ENCODE data around the gene SFTPA2.
"Not testable (repeated sequence)": the region's sequence is repeated elsewhere in the genome, so short reads cannot be mapped to it uniquely, and the experiment has no call there.

Gene SFTPA2

DNA sequence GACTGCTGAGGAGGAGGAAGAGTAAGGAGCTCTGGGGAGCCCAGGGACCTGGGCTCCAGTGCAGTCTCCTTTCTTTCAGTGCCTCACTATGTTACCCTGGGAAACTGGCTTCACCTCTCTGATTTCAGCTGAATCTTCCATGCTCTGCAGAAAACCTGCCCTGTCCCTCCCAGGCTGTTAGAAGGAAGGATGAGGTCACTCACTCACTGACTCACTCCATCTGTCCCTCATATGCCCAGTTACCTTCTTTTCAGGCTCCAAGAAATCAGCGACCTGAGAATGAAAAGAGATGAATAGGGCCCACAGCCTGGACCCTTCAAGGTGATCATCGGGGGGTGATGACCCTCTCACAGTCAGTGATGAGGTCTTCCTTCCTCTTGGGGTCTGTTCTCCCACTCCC lies 481 bp downstream of the SFTPA2 start:
- DNase-seq (ENCODE audit: low read depth, low spot score): no peak

DNA sequence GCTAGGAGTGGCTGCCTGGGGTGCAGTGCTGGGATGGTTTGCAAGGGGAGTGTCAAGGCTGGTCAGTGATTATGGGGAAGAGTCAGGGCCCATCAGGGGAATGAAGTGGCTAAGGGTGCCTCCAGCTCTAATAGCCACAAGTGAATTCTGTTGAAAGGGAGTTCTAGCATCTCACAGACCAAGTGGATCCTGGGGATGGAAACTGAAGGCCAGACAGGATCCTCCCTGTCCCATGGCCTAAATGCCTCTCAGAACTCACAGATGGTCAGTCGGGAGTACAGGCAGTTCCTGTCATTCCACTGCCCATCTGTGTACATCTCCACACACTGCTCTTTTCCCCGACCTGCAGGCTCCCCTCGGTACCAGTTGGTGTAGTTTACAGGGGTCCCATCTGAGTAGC lies 3.2 kb downstream of the SFTPA2 start:
- DNase-seq (ENCODE audit: low read depth, low spot score): not testable (repeated sequence)

DNA sequence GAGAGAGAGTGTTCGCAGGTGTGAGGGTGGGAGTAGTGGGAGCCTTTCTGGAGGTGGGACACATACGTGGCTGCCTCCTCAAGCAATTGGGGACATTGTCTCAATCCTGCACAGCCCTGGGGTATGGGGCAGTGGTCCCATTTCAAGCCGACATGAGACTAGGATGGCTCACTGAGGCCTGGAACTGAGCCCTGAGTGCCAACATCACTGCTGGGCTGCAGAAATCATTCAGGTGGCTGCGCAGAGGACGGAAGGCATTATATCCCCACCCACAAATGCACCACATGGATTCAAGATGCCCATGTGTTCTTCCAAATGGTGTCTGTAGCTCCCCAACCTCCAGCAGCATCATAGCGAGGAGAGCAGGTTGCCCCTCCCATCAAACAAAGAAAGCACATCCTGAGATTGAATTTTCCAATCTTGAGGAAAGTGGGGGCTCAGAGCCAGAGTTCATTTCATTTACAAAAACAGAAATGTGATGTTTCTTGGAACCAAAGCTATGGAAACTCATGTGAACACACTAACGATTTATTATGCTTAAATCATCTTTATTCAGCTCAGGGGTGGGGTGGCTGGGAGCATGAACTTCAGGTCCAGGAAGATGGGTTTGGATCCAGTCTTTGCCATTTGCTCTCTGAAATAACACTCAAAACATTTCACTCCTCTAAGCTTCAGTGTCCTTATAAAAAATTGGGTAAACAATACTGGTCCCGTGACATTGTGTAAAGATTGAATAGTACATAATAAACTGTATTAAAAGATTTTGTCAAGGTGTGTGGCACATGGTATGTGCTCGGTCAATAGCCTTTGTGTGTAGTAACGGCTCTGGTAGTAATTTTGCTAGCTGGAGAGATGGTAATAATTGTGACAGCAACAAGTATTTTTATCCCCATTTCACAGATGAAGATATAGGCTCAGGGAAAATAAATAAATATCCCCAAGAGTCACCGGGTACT lies 4.6 kb downstream of the SFTPA2 start:
- no peak for DNase-seq (ENCODE audit: low read depth, low spot score)

DNA sequence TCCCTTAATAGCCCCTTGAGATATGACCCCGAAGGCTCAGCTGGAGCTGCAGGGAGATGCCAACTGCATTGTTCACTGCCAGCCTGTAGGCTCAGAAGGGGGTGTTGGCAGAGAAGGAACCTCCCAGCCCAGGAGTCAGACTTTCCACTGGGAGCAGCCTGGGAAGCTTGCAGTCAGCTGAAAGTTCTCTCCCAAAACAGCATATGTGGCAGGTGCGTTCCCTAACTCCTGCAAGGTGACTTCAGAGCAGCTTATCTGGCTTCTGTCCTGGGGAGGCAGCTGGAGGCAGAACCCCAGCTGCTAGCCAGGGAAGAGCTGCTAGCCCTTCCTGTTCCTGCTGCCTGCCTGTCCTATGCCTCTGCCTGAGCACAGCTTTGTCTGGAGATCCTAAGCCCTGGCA lies 8.1 kb downstream of the SFTPA2 start:
- no peak for DNase-seq (ENCODE audit: low read depth, low spot score)

DNA sequence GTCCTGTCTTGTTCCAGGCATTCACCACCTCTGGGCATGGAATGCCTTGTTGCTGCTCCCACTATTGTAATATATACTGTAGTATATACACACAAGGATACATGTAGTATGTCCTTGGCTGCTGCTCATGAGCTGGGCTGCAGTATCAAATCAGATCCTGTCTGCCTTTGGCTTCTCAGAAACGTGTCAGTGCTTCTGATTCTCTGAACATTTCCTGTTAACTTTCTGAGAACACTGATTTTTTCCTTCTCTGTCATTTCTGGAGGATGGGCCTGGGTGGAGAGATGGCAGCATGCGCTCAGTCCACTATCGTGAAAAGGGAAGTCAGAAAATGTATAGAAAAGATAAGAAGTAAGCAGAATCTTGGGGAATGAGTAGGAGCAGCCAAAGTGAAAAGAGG lies 12.2 kb downstream of the SFTPA2 start:
- no peak for DNase-seq (ENCODE audit: low read depth, low spot score)

DNA sequence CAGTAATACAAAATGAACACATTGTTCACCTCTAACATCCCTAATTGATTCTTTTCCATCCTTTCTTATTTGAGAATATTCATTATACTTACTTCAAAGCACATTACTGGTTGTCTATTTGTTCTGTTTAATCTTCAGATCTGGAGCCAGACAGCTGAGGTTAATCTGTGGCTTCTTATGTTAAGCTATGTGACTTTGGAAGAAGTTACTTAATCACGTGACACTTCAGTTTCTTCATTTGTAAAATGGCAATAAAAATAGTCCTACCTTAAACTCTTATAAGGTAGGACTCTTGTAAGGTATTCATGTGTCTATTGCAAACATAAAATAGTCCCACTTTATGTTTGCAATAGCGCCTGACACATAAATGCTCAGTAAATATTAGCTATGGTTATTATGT lies 13.1 kb downstream of the SFTPA2 start:
- not testable (repeated sequence) for DNase-seq (ENCODE audit: low read depth, low spot score)

DNA sequence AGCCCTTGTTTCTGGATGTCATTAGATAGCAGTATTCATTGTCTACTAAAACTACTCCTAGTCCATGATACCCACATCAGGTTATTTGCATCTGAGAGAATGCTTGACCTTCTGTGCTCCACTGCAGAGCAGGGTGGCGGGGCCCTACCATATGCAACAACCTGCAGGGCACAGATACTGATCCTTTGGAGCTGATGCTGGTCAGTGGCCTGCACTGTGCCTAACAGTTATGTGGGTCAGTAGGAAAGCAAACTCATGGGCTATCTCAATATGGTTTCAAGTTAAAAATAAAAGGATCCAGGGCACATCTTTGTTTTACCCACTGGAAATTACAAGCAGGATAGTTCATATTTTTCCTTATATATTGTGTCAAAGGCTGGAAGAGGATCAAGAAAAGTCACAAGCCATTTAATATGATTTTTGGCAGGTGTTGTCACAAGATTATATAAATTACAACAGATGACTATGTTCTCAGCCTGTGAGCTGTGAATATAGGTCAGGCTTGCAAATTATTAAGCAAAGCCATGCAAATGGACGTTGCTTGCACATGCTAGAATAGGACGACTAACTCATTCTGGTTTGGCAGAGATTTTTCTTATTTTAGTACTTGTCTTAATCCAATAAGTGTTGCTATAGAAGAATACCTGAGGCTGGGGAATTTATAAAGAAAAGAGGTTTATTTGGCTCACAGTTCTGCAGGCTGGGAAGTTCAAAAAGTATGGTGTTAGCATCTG lies 15.1 kb downstream of the SFTPA2 start:
- DNase-seq (ENCODE audit: low read depth, low spot score): not testable (repeated sequence)

DNA sequence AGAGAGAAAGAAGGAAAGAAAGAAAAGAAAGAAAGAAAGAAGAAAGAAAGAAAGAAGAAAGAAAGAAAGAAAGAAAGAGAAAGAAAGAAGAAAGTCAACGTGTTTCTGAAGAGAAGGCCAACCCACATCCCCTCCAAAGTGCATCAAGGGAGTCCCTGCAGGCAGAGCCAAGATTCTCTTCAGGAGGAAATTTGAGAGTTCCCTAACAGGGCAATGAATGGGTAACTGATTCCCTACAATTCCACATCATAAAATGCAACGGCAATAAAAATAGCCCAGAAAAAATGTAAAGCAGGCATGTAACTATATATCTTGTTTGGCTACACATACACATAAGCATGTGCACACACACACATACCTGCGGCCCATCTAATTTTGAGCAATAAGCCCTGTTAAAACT lies 15.8 kb downstream of the SFTPA2 start:
- not testable (repeated sequence) for DNase-seq (ENCODE audit: low read depth, low spot score)

DNA sequence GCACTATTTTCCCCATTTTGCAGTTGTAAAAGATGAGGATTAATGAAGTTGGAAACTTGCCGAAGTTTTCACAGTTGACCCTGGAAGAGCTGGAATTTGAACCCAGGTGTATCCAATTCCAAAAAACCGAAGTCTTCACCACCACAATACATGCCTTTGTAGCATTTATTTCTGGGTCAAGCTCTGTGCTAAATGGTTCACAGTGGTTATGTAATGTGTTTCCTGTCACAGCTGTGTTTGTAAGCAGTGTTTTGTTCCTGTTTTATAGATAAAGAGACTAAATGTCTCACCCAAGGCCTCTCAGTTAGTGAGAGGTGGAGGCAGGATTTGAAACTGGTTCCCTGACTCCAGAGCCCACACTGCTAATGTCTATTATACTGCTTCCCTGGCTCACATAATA lies 17.6 kb downstream of the SFTPA2 start:
- DNase-seq (ENCODE audit: low read depth, low spot score): no peak

DNA sequence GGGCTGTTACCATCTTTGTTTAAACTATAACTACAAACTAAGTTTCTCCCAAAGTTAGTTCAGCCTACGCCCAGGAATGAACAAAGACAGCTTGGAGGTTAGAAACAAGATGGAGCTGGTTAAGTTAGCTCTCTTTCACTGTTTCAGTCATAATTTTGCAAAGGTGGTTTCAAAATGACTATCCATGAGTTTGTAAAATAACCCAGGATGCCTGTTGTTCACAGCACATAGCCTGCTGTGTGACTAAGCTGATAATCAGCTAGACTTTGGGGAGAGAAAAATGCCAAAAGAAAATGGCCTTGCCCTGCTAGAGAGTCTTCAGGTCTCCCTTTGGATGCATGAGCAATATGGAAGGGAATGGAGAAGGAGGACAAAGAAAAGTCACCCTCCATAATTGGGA lies 19.3 kb downstream of the SFTPA2 start:
- not testable (repeated sequence) for DNase-seq (ENCODE audit: low read depth, low spot score)

DNA sequence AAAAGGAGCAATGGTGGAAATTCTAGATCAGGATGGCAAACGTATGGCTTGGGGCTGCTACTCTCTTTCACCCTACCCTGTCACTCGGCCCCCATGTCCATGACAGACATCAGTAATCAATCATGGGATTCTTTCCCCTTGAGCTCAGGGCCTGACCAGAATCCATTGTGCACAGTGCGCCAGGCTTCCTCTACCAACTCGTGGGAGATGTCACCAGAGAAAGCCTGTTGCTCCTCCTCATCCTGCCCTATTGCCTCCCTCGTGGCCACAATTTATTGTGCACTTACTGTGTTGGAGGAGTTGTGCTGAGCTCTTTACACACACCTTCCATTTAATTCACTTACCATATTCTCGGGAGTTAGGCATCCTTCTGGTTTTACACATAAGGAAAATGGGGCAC lies 21.9 kb downstream of the SFTPA2 start:
- DNase-seq (ENCODE audit: low read depth, low spot score): not testable (repeated sequence)

DNA sequence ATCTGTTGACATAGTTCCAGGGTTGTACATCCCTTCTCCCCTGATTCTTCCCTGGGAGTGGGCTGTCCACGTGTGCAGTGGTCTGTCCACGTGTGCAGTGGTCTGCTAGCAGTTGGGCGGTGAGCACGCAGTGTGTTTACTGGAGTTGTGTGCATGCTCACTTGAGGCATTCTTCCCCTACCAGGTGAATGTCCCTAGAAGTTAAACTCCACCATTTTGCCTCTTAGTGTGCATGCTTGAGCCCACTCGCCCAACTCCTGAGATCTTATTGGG lies 26.4 kb downstream of the SFTPA2 start:
- not testable (repeated sequence) for DNase-seq (ENCODE audit: low read depth, low spot score)

DNA sequence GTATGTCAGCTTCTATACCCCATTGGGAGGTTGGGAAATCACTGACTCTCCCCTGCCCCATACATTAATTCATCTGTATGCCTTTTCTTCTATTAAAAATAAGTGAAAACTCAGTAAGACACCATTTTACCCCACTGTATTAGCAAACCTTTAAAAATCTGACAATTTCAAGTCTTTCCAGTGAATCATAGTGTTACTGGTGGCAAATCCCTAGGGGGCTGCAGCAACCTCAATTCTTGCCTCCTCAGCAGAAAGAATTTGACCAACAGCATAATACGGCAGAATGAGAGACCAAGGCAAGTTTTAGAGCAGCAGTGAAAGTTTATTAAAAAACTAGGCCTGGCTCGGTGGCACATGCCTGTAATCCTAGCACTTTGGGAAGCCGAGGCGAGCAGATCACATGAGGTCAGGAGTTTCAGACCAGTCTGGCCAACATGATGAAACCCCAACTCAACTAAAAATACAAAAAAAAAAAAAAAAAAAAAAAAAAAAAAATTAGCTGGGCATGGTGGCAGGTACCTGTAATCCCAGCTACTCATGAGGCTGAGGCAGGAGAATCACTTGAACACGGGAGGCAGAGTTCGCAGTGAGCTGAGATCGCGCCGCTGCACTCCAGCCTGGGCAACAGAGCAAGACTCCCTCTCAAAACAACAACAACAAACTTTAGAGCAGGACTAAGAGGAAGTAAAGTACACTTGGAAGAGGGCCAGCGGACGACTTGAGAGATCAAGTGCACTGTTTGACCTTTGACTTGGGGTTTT lies 26.9 kb downstream of the SFTPA2 start:
- not testable (repeated sequence) for DNase-seq (ENCODE audit: low read depth, low spot score)

DNA sequence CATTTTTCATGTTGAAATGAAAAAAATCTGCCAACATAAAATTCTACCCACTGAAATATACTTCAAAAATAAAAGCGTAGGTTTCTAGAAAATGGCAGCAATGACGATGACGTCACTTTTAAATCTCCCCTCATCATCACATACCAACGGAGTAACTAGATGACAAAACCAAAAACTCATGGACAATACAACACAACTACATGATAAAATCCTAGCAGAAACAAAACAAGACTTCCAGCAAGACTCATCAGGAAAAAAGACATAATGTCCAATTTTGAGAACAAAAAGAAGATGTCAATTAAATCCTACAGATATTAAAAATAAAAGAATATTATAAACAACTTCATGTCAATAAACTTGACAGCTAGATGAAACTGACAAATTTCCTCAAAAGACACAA lies 31.9 kb downstream of the SFTPA2 start:
- DNase-seq (ENCODE audit: low read depth, low spot score): not testable (repeated sequence)

DNA sequence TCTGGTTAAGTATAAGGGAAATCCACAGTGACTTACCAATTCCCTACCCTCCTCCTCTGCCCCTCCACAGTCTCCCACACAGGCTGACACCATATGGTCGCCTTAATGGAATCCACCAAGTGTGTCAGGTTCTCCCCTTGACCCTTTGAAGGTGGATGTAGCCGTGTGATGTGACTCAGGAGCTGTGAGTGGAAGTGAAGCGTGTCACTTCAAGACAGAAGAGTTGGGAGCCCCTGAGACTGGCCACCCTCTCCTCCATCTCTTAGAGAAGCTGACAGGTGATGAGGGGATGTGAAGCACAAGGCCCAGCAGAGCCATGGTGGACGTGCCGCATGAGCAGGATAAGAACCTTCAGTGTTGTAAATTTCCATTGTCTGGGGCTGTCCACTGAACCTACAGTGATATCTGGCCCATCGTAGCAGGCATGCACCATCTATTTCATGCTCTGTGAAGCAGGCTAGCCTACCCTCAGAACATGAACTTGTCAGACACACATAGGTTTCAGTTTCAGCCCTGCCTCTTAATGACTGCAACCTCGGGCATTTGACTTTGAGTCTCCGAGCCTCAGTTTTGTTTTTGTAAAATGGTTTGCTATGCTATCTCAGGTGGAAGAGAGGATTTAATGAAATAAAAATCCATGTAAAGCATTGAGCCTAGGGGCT lies 35.0 kb downstream of the SFTPA2 start:
- not testable (repeated sequence) for DNase-seq (ENCODE audit: low read depth, low spot score)

DNA sequence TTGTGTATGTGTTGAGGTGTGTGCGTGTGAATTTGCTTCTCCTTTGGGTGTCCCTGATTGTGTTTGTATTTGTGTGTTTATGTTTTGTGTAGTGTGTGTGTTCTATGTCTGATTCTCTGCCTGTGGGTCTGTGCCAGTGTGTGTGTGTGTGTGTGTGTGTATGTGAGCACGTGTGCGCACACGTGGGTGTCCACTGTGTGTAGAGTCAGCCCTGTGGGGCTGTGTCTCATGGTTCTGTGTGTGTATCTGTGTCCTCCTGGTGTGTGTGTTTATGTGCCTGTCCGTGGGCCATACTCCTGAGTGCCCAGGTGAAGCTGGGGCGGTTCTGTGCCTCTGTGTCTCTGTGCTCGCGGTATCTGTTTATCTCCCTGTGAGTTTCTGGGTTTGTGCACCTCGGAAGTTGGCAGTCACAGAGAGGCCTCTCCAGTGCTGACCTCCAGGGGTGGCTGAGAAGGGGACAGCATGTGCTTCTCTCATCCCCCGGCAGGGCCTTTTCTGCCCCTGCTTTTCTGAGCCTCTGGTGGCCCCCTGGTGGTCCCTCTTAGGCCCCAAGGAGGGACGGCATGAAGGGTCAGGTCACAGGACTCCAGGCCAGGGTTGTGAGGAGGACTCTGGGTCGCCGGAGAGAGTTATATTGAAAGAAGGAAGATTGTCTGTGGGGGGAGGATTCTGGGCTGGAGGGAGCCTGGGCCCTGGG lies 36.9 kb downstream of the SFTPA2 start:
- DNase-seq (ENCODE audit: low read depth, low spot score): not testable (repeated sequence)

DNA sequence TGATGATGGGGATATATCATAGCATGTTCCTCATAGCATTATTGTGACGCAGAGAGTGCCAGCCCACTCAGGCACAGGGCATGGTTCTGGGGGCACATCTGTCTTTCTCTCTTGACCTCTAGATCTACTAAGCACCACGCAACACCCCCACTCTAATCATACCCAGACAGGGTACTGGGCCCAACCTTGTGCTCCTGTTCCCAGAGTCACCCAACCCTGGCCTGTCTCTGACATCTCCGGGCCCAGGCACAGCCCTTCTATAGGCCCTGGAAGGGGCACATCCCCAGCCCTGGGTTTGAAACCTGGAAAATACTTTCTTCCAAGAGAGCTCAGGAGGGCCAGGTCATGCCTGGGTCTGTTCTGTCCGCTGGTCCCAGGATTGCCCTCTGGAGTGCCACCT lies 37.7 kb downstream of the SFTPA2 start:
- DNase-seq (ENCODE audit: low read depth, low spot score): not testable (repeated sequence)

DNA sequence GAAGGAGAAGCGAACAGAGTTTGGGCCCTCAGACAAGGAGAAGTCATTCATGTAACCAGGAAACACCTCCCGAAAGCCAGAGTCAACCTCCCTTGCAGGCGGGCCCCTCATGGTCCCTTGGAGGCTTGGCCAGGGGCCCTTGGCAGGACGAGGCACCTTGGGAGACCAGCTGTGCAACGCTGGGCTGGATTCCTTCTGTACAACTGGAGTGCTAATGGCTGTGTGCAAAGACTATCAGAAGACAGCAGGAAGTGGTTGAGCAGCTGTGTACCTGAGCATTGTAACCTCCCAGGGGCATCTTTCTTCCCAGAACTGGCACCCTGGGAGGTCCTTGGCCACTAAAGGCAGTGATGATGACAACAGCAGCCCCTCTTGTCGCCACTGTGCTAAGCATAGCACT lies 38.5 kb downstream of the SFTPA2 start:
- DNase-seq (ENCODE audit: low read depth, low spot score): not testable (repeated sequence)

DNA sequence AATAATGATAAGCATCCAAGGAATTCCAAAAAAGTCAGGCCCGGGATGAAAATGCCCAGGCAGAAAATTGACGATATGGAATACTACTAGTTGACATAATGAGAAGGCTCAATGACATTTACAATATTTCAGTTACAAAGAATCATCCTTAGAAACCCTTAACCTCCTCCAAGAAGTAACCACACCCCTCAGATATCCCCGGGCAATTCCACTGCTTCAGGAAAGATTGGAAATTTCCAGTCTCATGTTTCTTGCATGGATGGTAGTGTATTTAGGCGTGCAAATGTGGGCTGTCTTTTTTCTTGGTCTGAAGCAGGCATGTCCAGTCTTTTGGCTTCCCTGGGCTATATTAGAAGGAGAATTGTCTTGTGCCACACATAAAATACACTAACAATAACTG lies 42.6 kb downstream of the SFTPA2 start:
- DNase-seq (ENCODE audit: low read depth, low spot score): not testable (repeated sequence)

DNA sequence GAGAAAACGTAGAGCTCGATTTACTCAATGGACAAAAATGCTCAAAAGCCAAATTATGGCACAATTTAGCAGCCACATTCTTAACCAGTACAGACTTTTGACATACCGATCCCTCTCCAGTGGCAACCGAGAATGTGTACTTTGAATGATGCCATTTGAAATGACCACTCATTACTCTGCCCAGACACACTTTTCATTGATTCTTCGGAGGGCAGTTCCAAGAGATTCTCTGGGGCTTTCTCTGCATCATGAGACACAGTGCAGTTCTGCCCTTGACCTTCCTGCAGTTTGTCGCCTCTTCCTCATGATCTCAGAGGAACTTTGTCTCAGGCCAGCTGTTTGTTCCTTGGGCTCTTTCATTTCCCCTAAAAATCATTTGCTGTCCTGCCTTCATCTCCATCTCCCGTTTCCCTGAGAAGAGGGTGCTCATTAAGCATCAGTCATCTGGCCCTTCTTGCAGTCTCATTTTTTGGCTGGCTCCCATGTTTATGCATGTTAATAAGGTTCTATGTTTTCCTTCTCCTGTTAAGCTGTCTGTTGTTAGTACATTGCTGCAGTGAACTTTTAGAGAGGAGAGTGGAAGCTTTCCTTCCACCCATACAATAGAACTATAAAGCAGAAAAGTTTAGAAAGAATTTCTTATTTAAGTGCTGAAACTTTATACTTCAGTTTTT lies 43.5 kb downstream of the SFTPA2 start:
- DNase-seq (ENCODE audit: low read depth, low spot score): not testable (repeated sequence)

Data from brain pericyte (primary cell).